ENCODE data around the gene PGLYRP4.

The PGLYRP4 gene

DNA sequence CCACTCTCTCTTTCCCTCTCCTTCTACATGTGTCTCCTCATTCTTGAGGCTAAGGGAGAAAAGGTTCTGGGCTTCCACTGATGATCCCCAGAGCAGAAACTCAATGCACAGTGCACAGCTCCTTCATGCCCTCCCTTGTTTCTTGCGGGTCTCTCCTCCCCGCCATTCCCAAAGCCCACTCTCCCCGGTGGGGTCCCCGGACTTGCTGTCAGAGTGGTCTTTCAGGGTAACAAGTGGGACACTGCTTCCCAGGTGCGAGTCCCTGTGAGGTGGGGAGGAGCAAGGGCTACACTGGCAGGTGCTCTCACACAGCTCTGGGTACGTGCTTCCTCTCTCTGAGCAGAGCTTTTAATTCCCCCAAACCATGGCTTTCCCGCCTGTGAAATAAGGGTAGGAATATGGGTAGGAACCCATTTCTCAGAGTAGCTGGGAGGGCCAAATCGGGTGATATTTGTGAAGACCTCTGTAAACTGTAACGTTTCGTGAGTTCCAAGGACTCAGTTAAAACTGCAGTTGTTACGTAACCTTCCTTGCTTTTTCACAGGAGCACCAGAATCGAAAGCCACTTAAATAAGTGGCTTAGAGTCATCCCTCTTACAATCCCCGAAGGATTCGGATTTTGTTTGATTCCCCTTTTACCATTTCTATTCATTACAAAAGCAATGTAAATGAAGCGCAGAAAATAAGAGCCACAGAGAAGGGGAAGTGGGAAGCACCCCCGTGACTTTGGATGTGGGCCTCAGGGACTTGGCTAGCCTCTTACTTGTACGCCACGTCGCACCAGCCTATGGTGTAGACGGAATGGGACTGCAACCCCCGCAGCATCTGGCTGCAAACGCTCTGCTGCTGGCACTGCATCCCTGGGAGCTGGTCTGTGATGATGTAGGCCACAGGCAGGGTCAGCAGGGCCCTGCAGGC is 42.1 kb downstream of the PGLYRP4 start:
- no peak overlapping the region for H2BK120ac ChIP-seq (ENCODE audit: low read depth, low read length)
- H3K27me3 ChIP-seq (ENCODE audit: control insufficient read depth in 1 of 2, insufficient read depth in 1 of 2, low read length in 2 of 2), result peaks cover 0 to 27% of the 10 kb centered on the region in 2 experiments
- no peak overlapping the region for H3K18ac ChIP-seq (ENCODE audit: low read depth in 1 of 2, low read length in 2 of 2)
- no peak overlapping the region for H4K8ac ChIP-seq (ENCODE audit: low read length)
- no peak overlapping the region for H3K4ac ChIP-seq (ENCODE audit: low read depth in 1 of 2, low read length in 2 of 2)
- no peak overlapping the region for H3K23ac ChIP-seq (ENCODE audit: low read length in 2 of 2)
- DNase-seq, result no peak
- no peaks in the 10 kb centered on the region for H3K9me3 ChIP-seq (ENCODE audit: control insufficient read depth, low read length)
- H3K4me1 ChIP-seq (ENCODE audit: control insufficient read depth, insufficient read depth, low read depth, low read length), result no peaks in the 10 kb centered on the region
- H3K27ac ChIP-seq (ENCODE audit: low read length, poor library complexity, severe bottlenecking), result no peak overlapping the region
- no peaks in the 10 kb centered on the region for H3K36me3 ChIP-seq (ENCODE audit: control insufficient read depth in 1 of 2, insufficient read depth in 2 of 2, low read depth in 1 of 2, low read length in 2 of 2)
- H2AFZ ChIP-seq (ENCODE audit: low read depth, low read length), result no peak overlapping the region
- no peak overlapping the region for H2AK5ac ChIP-seq (ENCODE audit: low read length, severe bottlenecking)
- no peak overlapping the region for H2BK15ac ChIP-seq (ENCODE audit: low read depth, poor library complexity, severe bottlenecking)
- no peak overlapping the region for H3K4me3 ChIP-seq (ENCODE audit: insufficient read depth in 1 of 2, low read depth in 1 of 2, low read length in 2 of 2)
- no peak overlapping the region for H3K9ac ChIP-seq (ENCODE audit: low read length)
- H3K79me1 ChIP-seq (replicated peaks; ENCODE audit: low read length, poor library complexity, severe bottlenecking), result no peaks in the 10 kb centered on the region
- 80% methylated on average over 19 of the region's 22 CpGs for WGBS
- no peak overlapping the region for H2BK5ac ChIP-seq (ENCODE audit: low read depth, low read length, poor library complexity, severe bottlenecking)
- no peak overlapping the region for H3K14ac ChIP-seq (ENCODE audit: low read length in 2 of 2)
- no peak overlapping the region for H2BK12ac ChIP-seq (ENCODE audit: low read length in 2 of 2)
- H3K4me2 ChIP-seq (ENCODE audit: low read length, poor library complexity, severe bottlenecking), result no peak overlapping the region
- no peak overlapping the region for H4K91ac ChIP-seq (ENCODE audit: low read length)

DNA sequence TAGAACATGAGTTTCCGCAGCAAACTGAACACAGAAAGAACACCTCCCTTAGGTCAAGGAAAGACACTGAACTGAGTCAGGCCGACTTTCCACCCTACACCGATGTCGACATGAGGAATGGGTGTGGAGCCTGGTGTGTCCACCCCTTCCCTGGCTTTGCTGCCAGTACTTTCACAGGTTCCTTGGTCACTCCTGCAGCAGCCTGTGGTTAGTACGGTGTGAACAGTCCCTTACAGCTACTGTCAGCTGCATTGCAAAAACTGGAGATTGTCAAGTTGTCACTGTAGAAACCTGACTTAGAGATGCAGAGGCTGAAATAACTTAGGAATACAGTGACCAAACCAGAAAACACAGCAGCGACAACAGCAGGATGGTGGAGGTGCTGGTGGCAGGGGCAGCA is 43.0 kb downstream of the PGLYRP4 start:
- 82% methylated on average over 6 of the region's 6 CpGs for WGBS
- no peak overlapping the region for H3K4me2 ChIP-seq (ENCODE audit: low read length, poor library complexity, severe bottlenecking)
- no peak overlapping the region for H2BK5ac ChIP-seq (ENCODE audit: low read depth, low read length, poor library complexity, severe bottlenecking)
- no peak for DNase-seq
- H3K9me3 ChIP-seq (ENCODE audit: control insufficient read depth, low read length), result no peaks in the 10 kb centered on the region
- no peak overlapping the region for H3K23ac ChIP-seq (ENCODE audit: low read length in 2 of 2)
- H2BK12ac ChIP-seq (ENCODE audit: low read length in 2 of 2), result no peak overlapping the region
- no peaks in the 10 kb centered on the region for H3K79me1 ChIP-seq (replicated peaks; ENCODE audit: low read length, poor library complexity, severe bottlenecking)
- H3K14ac ChIP-seq (ENCODE audit: low read length in 2 of 2), result no peak overlapping the region
- no peak overlapping the region for H2BK15ac ChIP-seq (ENCODE audit: low read depth, poor library complexity, severe bottlenecking)
- no peak overlapping the region for H4K91ac ChIP-seq (ENCODE audit: low read length)
- no peak overlapping the region for H3K18ac ChIP-seq (ENCODE audit: low read depth in 1 of 2, low read length in 2 of 2)
- no peak overlapping the region for H3K27ac ChIP-seq (ENCODE audit: low read length, poor library complexity, severe bottlenecking)
- no peaks in the 10 kb centered on the region for H3K4me1 ChIP-seq (ENCODE audit: control insufficient read depth, insufficient read depth, low read depth, low read length)
- no peak overlapping the region for H2AFZ ChIP-seq (ENCODE audit: low read depth, low read length)
- no peak overlapping the region for H4K8ac ChIP-seq (ENCODE audit: low read length)
- no peak overlapping the region for H3K9ac ChIP-seq (ENCODE audit: low read length)
- H2BK120ac ChIP-seq (ENCODE audit: low read depth, low read length), result no peak overlapping the region
- H2AK5ac ChIP-seq (ENCODE audit: low read length, severe bottlenecking), result no peak overlapping the region
- H3K27me3 ChIP-seq (ENCODE audit: control insufficient read depth in 1 of 2, insufficient read depth in 1 of 2, low read length in 2 of 2), result peaks cover 0 to 24% of the 10 kb centered on the region in 2 experiments
- H3K36me3 ChIP-seq (ENCODE audit: control insufficient read depth in 1 of 2, insufficient read depth in 2 of 2, low read depth in 1 of 2, low read length in 2 of 2), result no peaks in the 10 kb centered on the region
- H3K4me3 ChIP-seq (ENCODE audit: insufficient read depth in 1 of 2, low read depth in 1 of 2, low read length in 2 of 2), result no peak overlapping the region
- H3K4ac ChIP-seq (ENCODE audit: low read depth in 1 of 2, low read length in 2 of 2), result no peak overlapping the region

DNA sequence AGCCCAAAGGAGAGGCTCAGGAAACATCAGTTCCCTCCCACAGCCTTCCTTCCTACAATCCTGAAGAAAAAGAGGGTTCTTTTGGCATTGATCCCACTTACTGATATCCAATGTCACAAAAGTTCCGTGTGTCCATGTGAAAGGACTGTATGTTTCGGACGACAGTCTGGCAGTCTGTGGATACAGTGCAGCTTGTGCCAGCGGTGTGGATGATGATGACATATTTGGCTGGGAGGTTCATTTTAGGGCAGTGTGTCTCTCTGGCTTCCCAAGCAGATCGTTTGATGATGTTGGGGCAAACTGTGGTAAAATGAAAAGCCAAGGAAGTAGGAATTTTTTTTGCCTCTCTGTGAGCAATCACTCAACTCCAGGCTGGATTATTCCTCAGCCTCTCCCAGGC is 46.3 kb downstream of the PGLYRP4 start:
- Histone ChIP-seq H4K8ac (ENCODE audit: low read length) (no peak overlapping the region), H3K36me3 (ENCODE audit: control insufficient read depth in 1 of 2, insufficient read depth in 2 of 2, low read depth in 1 of 2, low read length in 2 of 2) (no peaks in the 10 kb centered on the region), H3K4me2 (ENCODE audit: low read length, poor library complexity, severe bottlenecking) (no peak overlapping the region), H3K4me3 (ENCODE audit: insufficient read depth in 1 of 2, low read depth in 1 of 2, low read length in 2 of 2) (no peak overlapping the region), H3K9me3 (ENCODE audit: control insufficient read depth, low read length) (no peaks in the 10 kb centered on the region), H3K27me3 (ENCODE audit: control insufficient read depth in 1 of 2, insufficient read depth in 1 of 2, low read length in 2 of 2) (peaks cover 0 to 32% of the 10 kb centered on the region in 2 experiments), H4K91ac (ENCODE audit: low read length) (no peak overlapping the region), H3K27ac (ENCODE audit: low read length, poor library complexity, severe bottlenecking) (no peak overlapping the region), H2AFZ (ENCODE audit: low read depth, low read length) (no peak overlapping the region), H3K79me1 (replicated peaks; ENCODE audit: low read length, poor library complexity, severe bottlenecking) (no peaks in the 10 kb centered on the region), H3K23ac (ENCODE audit: low read length in 2 of 2) (no peak overlapping the region), H2BK12ac (ENCODE audit: low read length in 2 of 2) (no peak overlapping the region), H2BK15ac (ENCODE audit: low read depth, poor library complexity, severe bottlenecking) (no peak overlapping the region), H3K9ac (ENCODE audit: low read length) (no peak overlapping the region), H3K18ac (ENCODE audit: low read depth in 1 of 2, low read length in 2 of 2) (no peak overlapping the region), H3K4me1 (ENCODE audit: control insufficient read depth, insufficient read depth, low read depth, low read length) (no peaks in the 10 kb centered on the region), H2BK5ac (ENCODE audit: low read depth, low read length, poor library complexity, severe bottlenecking) (no peak overlapping the region), H3K14ac (ENCODE audit: low read length in 2 of 2) (no peak overlapping the region), H2BK120ac (ENCODE audit: low read depth, low read length) (no peak overlapping the region), H2AK5ac (ENCODE audit: low read length, severe bottlenecking) (no peak overlapping the region), H3K4ac (ENCODE audit: low read depth in 1 of 2, low read length in 2 of 2) (no peak overlapping the region)
- WGBS, result 87% methylated on average over 4 of the region's 5 CpGs
- no peak for DNase-seq

DNA sequence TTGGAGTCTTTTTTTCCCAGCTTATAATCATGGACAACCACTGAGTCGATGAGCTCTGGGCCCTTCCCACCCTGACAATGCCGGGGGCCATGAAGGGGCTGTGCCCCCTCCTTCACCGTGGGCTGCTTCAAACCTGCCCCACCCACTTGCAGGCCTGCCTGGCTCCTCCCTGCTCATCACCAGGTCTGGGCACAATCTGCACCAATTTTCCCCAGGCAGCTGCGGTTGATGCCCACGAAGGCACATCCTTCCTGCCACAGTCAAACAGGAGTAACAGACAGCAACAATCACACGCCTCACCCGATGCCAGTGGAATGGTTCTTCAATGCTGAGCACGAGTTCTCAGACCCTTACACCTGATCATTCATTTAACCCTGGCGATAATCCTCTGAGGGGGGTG is 54.8 kb downstream of the PGLYRP4 start:
- no peak overlapping the region for H3K27ac ChIP-seq (ENCODE audit: low read length, poor library complexity, severe bottlenecking)
- no peak overlapping the region for H4K91ac ChIP-seq (ENCODE audit: low read length)
- 78% methylated on average over 8 of the region's 9 CpGs for WGBS
- no peak for DNase-seq
- H3K4ac ChIP-seq (ENCODE audit: low read depth in 1 of 2, low read length in 2 of 2), result no peak overlapping the region
- no peak overlapping the region for H3K18ac ChIP-seq (ENCODE audit: low read depth in 1 of 2, low read length in 2 of 2)
- H3K36me3 ChIP-seq (ENCODE audit: control insufficient read depth in 1 of 2, insufficient read depth in 2 of 2, low read depth in 1 of 2, low read length in 2 of 2), result no peaks in the 10 kb centered on the region
- peaks cover 0 to 51% of the 10 kb centered on the region in 2 experiments for H3K27me3 ChIP-seq (ENCODE audit: control insufficient read depth in 1 of 2, insufficient read depth in 1 of 2, low read length in 2 of 2)
- no peak overlapping the region for H4K8ac ChIP-seq (ENCODE audit: low read length)
- no peak overlapping the region for H2BK120ac ChIP-seq (ENCODE audit: low read depth, low read length)
- no peaks in the 10 kb centered on the region for H3K79me1 ChIP-seq (replicated peaks; ENCODE audit: low read length, poor library complexity, severe bottlenecking)
- no peak overlapping the region for H2AK5ac ChIP-seq (ENCODE audit: low read length, severe bottlenecking)
- no peak overlapping the region for H3K9ac ChIP-seq (ENCODE audit: low read length)
- no peak overlapping the region for H3K23ac ChIP-seq (ENCODE audit: low read length in 2 of 2)
- H3K4me3 ChIP-seq (ENCODE audit: insufficient read depth in 1 of 2, low read depth in 1 of 2, low read length in 2 of 2), result no peak overlapping the region
- H3K14ac ChIP-seq (ENCODE audit: low read length in 2 of 2), result no peak overlapping the region
- no peak overlapping the region for H2AFZ ChIP-seq (ENCODE audit: low read depth, low read length)
- no peak overlapping the region for H2BK12ac ChIP-seq (ENCODE audit: low read length in 2 of 2)
- H3K4me1 ChIP-seq (ENCODE audit: control insufficient read depth, insufficient read depth, low read depth, low read length), result no peaks in the 10 kb centered on the region
- no peaks in the 10 kb centered on the region for H3K9me3 ChIP-seq (ENCODE audit: control insufficient read depth, low read length)
- H3K4me2 ChIP-seq (ENCODE audit: low read length, poor library complexity, severe bottlenecking), result no peak overlapping the region
- no peak overlapping the region for H2BK15ac ChIP-seq (ENCODE audit: low read depth, poor library complexity, severe bottlenecking)
- H2BK5ac ChIP-seq (ENCODE audit: low read depth, low read length, poor library complexity, severe bottlenecking), result no peak overlapping the region

Measured in mesenchymal stem cell (in vitro differentiated cells and primary cell).